ENCODE data around the gene MYO1G. TPM values are rescaled to one million over a fixed set of nuclear protein-coding genes. Genes with fewer than 3 reads are reported as not detected.

Gene MYO1G
- total and polyA plus RNA-seq, 9 of the 15 experiments (the other 6 are each of a cell fraction or from before 2014, with no cell fraction given), result 0.03 to 0.62 (median 0.13) TPM; not detected in 1

DNA sequence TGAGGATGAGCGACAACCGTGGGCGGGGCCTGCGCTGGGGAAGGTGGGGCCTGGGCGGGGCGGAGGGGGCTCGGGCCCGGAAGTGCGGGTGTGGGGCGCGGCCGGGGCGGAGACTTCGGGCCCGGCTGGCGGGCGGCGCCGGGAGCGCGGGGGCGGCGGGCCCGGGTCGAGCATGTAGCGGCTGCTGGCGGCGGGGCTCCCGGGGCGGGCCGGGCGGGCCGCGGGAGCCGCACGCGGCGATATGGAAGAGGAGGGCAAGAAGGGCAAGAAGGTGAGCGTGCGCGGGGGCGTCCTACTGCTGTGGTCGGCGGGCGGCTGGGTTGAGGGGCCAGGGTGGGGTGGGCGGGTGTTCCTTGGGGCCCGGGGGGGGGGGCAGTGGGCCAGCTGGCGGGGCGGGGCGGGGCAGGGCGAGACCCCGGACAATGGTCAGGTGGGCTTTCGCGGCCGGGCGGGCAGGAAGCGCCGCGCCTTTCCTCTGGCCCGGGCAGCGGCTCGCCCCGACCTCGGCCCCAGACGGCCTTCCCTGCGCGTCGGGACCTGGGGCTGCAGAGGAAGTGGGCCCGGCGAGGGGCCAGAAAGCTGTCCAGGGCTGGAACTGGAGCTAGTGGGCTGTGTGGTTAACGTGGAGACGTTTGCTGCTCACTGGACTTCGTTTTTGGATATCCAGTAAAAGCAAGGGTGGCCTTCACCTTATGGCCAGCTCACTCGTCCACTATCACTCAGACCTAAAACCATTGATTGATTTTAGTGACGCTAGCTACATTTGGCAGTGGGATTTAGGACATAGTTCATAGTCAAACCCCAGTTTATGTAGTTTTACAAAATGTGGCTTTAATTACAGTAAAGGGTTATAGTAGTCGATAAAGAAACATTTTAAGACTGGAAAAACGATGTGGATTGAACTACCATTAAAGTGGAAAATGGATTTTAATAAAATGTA is 21.5 kb upstream of the MYO1G start, which contains the start of gene CCM2:
Gene CCM2, plus strand, starts transcription at position 109 of the 940 bp plus-strand sequence. Its CDS starts 133 bp downstream, at position 242.
- no peaks in the 10 kb centered on the region for H3K9me3 ChIP-seq (replicated peaks; ENCODE audit: control insufficient read depth, insufficient read depth, low read depth, low read length)
- FAIRE-seq, result peak; percentile 37
- 0% methylated on average over 23 of the region's 77 CpGs for WGBS (ENCODE audit: insufficient coverage, low coverage, missing lambda C conversion rate)
- no TSS peak for BruUV-seq (replicated peaks)
- peak within 1 kb of the TSS; percentile 97 for H3K4me2 ChIP-seq (ENCODE audit: insufficient read depth, low read length)
- H3K27me3 ChIP-seq (ENCODE audit: control insufficient read depth in 2 of 2, insufficient read depth in 2 of 2, low read length in 2 of 2), result no peaks in the 10 kb centered on the region
- peaks cover 7% of the 10 kb centered on the region for H4K20me1 ChIP-seq (replicated peaks; ENCODE audit: control insufficient read depth, insufficient read depth, low read length)
- ChIA-PET CTCF (ENCODE audit: low intra/inter-chr PET ratio) (no interaction called here), POLR2A (interaction anchor here (0.6 to 4.4 kb wide), 15 partner anchors 10 to 165 kb away, joined by 3 to 14 read pairs (median 3); partner anchors contain the start of gene TBRG4)
- H2AFZ ChIP-seq (ENCODE audit: low read depth, low read length), result peak within 1 kb of the TSS; percentile 90
- peak within 1 kb of the TSS; percentile 94 to 97 for H3K9ac ChIP-seq (ENCODE audit: insufficient read depth in 1 of 2, low read depth in 2 of 2, low read length in 2 of 2)
- in situ Hi-C loops (cut with MboI), result no loop called here
- H3K27ac ChIP-seq (ENCODE audit: extremely low read depth, low read depth, low read length), result peak within 1 kb of the TSS; percentile 97
- H3K9me1 ChIP-seq (ENCODE audit: control insufficient read depth, insufficient read depth, low read length), result no peaks in the 10 kb centered on the region
- peaks cover 64% of the 10 kb centered on the region for H3K79me2 ChIP-seq (ENCODE audit: control insufficient read depth, insufficient read depth, low read length)
- intact Hi-C loops (cut with micrococcal nuclease), result no loop called here
- H3K4me1 ChIP-seq (replicated peaks in 1 of 2; ENCODE audit: control insufficient read depth in 2 of 2, insufficient read depth in 2 of 2, low read length in 2 of 2), result peaks cover 22 to 33% of the 10 kb centered on the region in 2 experiments
- peaks cover 19% of the 10 kb centered on the region; the same call in 2 of the 3 replicates for H3K36me3 ChIP-seq (ENCODE audit: control insufficient read depth, insufficient read depth, low read length)
- DNase-seq (ENCODE audit: extremely low read depth in 1 of 4, low spot score in 3 of 4), result peak in 1 of 4 experiments; percentile 57
- peak; percentile 31 for ATAC-seq
- H3K4me3 ChIP-seq, result peak within 1 kb of the TSS; percentile 69
- TF ChIP-seq ZNF76 (CRISPR knock-in tag; IDR thresholded peaks at IDR 0.05; ENCODE audit: borderline replicate concordance) (no peak), E2F6 (IDR thresholded peaks at IDR 0.05; ENCODE audit: borderline replicate concordance in 1 of 2, extremely low read depth in 1 of 2, insufficient read depth in 1 of 2, insufficient read length in 1 of 2, low read depth in 1 of 2, low read length in 1 of 2, poor library complexity in 1 of 2, severe bottlenecking in 1 of 2) (peak in 1 of 2 experiments; percentile 6), VEZF1 (CRISPR knock-in tag; IDR thresholded peaks at IDR 0.05) (peak; percentile 93), ETV1 (tag; conservative IDR thresholded peaks at IDR 0.05; ENCODE audit: low read depth) (0 out of 2 replicates have a peak, but pooled peaks have one; percentile 26), USF2 (CRISPR knock-in tag; IDR thresholded peaks at IDR 0.05) (no peak), DPF2 (IDR thresholded peaks at IDR 0.05) (no peak), ZBTB7A (IDR thresholded peaks at IDR 0.05; ENCODE audit: borderline replicate concordance, control insufficient read depth, low read depth, low read length) (peak; percentile 57; the same call in 1 of the 2 replicates), E2F1 (CRISPR knock-in tag; IDR thresholded peaks at IDR 0.05) (no peak), FOXK2 (conservative IDR thresholded peaks at IDR 0.05 in 1 of 2, IDR thresholded peaks at IDR 0.05 in 1 of 2; ENCODE audit: low read depth in 2 of 2) (no peak), CCNT2 (IDR thresholded peaks at IDR 0.05; ENCODE audit: borderline replicate concordance, extremely low read depth, insufficient read length, low read depth, low read length) (peak; percentile 27)
- TF ChIP-seq, protein P1, sequence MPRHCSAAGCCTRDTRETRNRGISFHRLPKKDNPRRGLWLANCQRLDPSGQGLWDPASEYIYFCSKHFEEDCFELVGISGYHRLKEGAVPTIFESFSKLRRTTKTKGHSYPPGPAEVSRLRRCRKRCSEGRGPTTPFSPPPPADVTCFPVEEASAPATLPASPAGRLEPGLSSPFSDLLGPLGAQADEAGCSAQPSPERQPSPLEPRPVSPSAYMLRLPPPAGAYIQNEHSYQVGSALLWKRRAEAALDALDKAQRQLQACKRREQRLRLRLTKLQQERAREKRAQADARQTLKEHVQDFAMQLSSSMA (CRISPR knock-in tag; IDR thresholded peaks at IDR 0.05), result no peak
